GM10266 (cell line): ENCODE data around the gene WWOX.

Source experiments
- DNase-seq: peaks from one replicate; pipeline ENCODE4 v3.0.0; 2012; ENCODE audit errors: extremely low spot score
- TF ChIP-seq, protein P1 (sequence below): IDR thresholded peaks from 2 replicates; pipeline ENCODE4 v1.5.1; 2012; ENCODE audit warnings: mild to moderate bottlenecking, low read depth; ENCODE audit not compliant: control insufficient read depth, insufficient read depth; ENCODE audit errors: missing control alignments

WWOX gene

DNA sequence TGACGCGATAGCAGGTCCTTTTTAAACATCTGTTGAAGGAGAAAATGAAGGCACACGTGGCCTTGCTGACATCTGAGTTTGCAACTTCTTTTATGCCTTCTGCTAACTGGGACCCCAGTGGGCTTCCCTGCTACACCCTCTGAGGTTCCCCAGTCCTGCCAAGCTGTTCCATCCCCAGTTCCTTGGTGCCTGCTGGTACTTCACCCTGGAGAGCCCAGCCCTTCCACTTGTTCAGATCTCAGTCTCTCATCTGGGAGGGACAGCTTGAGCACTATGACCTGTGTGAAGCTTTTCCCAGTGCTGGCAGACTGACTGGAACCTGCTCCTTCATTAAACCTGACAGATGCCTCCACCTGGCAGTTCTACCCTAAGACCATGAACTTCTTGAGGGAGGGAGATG lies 95.5 kb downstream of the WWOX start:
- TF ChIP-seq, protein P1, sequence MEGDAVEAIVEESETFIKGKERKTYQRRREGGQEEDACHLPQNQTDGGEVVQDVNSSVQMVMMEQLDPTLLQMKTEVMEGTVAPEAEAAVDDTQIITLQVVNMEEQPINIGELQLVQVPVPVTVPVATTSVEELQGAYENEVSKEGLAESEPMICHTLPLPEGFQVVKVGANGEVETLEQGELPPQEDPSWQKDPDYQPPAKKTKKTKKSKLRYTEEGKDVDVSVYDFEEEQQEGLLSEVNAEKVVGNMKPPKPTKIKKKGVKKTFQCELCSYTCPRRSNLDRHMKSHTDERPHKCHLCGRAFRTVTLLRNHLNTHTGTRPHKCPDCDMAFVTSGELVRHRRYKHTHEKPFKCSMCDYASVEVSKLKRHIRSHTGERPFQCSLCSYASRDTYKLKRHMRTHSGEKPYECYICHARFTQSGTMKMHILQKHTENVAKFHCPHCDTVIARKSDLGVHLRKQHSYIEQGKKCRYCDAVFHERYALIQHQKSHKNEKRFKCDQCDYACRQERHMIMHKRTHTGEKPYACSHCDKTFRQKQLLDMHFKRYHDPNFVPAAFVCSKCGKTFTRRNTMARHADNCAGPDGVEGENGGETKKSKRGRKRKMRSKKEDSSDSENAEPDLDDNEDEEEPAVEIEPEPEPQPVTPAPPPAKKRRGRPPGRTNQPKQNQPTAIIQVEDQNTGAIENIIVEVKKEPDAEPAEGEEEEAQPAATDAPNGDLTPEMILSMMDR = no peak
- no peak for DNase-seq

DNA sequence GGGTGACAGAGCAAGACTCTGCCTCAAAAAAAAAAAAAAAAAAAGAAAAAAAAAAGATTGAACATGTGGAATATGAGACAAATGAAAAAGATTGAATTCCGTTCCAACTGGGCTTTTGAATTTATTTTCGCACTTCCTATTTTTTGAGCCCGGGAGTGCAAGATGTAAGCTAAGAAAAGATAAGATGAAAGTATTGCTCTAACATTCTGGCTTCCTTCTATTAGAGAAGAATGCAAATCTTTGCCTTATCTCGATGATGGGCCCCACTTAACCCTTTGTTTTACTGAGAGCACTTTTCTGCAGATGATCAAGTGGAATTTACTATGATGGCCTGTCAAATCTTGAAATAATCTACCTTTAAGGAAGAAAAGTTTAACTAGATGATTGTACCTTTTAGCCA lies 96.3 kb downstream of the WWOX start:
- TF ChIP-seq, protein P1 = no peak
- no peak for DNase-seq

DNA sequence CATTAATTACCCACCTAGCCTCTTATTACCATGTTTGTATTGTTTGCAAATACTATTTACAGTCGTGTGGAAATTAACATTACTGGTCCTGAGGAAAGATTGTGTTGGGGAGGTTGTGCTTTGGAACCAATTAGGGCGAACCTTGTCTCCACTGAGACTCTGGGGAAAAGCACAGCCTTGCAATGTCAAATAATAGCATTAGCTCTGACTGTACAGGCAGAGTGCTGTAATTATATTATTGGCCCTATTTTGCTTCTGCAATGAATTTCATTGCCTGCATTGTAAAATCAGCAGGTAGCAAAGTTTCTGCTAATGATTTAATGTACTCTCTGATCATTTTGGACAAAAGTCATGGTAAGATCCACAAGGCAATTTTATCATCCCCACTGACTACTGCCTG lies 97.0 kb downstream of the WWOX start:
- TF ChIP-seq, protein P1 = no peak
- DNase-seq = no peak

- DNase-seq = no peak
- TF ChIP-seq, protein P1 = no peak
Observed at GRCh38 chr16:78198288-78198687, 98.8 kb downstream of the WWOX start.

GRCh38 chr16:78199325-78200022 lies 100.0 kb downstream of the WWOX start:
- TF ChIP-seq, protein P1 = no peak
- no peak for DNase-seq

DNA sequence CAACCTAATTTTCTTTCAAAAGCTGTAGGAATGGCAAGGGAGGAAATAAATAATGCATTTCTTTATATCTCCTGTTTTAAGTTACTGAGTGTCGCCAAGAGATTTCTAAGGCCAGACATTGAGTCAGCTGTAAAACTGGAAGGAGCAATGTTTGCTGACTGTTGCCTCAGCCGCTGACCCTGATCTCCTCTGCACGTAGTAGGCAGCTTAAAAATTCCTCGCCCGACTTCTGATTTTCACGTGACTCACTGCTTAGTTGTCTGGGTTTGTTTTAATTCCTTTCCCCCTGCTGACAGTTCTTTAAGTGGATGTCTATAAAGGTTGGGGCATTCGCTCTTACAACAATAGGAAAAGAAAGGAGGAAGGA lies 100.6 kb downstream of the WWOX start:
- no peak for DNase-seq
- TF ChIP-seq, protein P1 = no peak

GRCh38 chr16:78200623-78201096 lies 101.2 kb downstream of the WWOX start:
- TF ChIP-seq, protein P1 = no peak
- DNase-seq = no peak
